ENCODE measurements around the gene OXLD1.

- TF ChIP-seq CTCF (IDR thresholded peaks at IDR 0.05) = no peak
- TF ChIP-seq ZFX (IDR thresholded peaks at IDR 0.05; ENCODE audit: borderline replicate concordance) = no peak
Measured at GRCh38 chr17:81652906-81653771, 13.3 kb downstream of the OXLD1 start.

Data from 22Rv1 (cell line).